ENCODE data around the gene CACNA2D4.

GRCh38 chr12:1853716-1854115 is 64.7 kb downstream of the CACNA2D4 start:
- TF ChIP-seq CTCF (IDR thresholded peaks at IDR 0.05) (no peak), POLR2A (IDR thresholded peaks at IDR 0.05) (no peak)

Measured in thyroid gland (tissue), 4 donors.